Endodermal cell (in vitro differentiated cells): Measurements from ENCODE around the gene LARGE1. TPM values are rescaled to one million over a fixed set of nuclear protein-coding genes. Genes with fewer than 3 reads are reported as not detected.

Source experiments
- DNase-seq: peaks from one replicate; pipeline ENCODE4 v3.0.0-alpha.2; 2017
- H3K27ac ChIP-seq: 2 replicates; pipeline ENCODE4 v1.5.1; 2013; ENCODE audit warnings: mild to moderate bottlenecking, low read depth, low read length, moderate library complexity
- H3K27me3 ChIP-seq: 2 replicates; pipeline ENCODE4 v1.6.1; 2013; ENCODE audit warnings: mild to moderate bottlenecking, low read length, moderate library complexity; ENCODE audit not compliant: insufficient read depth, control insufficient read depth, poor library complexity, severe bottlenecking
- H3K36me3 ChIP-seq: 2 replicates; pipeline ENCODE4 v1.7.0; 2013; ENCODE audit warnings: mild to moderate bottlenecking, low read length, moderate library complexity; ENCODE audit not compliant: control insufficient read depth, insufficient read depth
- H3K4me1 ChIP-seq: one replicate; pipeline ENCODE4 v1.7.0; 2013; ENCODE audit warnings: low read length; ENCODE audit not compliant: control insufficient read depth, insufficient read depth
- H3K4me3 ChIP-seq: 2 replicates; pipeline ENCODE4 v1.5.1; 2013; ENCODE audit warnings: mild to moderate bottlenecking, low read length, moderate library complexity
- H3K9ac ChIP-seq: 2 replicates; pipeline ENCODE4 v1.6.1; 2013; ENCODE audit warnings: mild to moderate bottlenecking, low read length, moderate library complexity; ENCODE audit not compliant: poor library complexity, severe bottlenecking; ENCODE audit errors: extremely low read depth
- H3K9me3 ChIP-seq: 2 replicates; pipeline ENCODE4 v1.6.1; 2013; ENCODE audit warnings: mild to moderate bottlenecking, low read length, moderate library complexity; ENCODE audit not compliant: control insufficient read depth
- H3K27ac Mint-ChIP-seq: 2 replicates; pipeline ENCODE4 v1.8.0; 2020; ENCODE audit warnings: mixed read lengths
- H3K27me3 Mint-ChIP-seq: 2 replicates; pipeline ENCODE4 v1.8.0; 2021; ENCODE audit warnings: mild to moderate bottlenecking, mixed read lengths; ENCODE audit not compliant: insufficient read depth
- H3K36me3 Mint-ChIP-seq: 2 replicates; pipeline ENCODE4 v1.8.0; 2020; ENCODE audit warnings: low read depth, mixed read lengths
- H3K4me1 Mint-ChIP-seq: 2 replicates; pipeline ENCODE4 v1.8.0; 2020; ENCODE audit warnings: mixed read lengths
- H3K4me3 Mint-ChIP-seq: 2 replicates; pipeline ENCODE4 v1.8.0; 2020; ENCODE audit warnings: mild to moderate bottlenecking, moderate library complexity, mixed read lengths
- H3K9me3 Mint-ChIP-seq: 2 replicates; pipeline ENCODE4 v1.8.0; 2020; ENCODE audit warnings: mild to moderate bottlenecking, mixed read lengths
- CTCF ChIP-seq: fragments of 200-600 bp; sonication (generic); conservative IDR thresholded peaks from 2 replicates; pipeline ENCODE4 v1.5.0; 2021; ENCODE audit warnings: antibody characterized with exemption, mild to moderate bottlenecking
- WGBS, 2 experiments: methylation state at CpG; one replicate each; pipeline versions ENCODE4 v1.1.5 to v1.1.7; 2013; ENCODE audit warnings: missing lambda C conversion rate in 2 of 2, mixed read lengths in 1 of 2; ENCODE audit not compliant: insufficient coverage in 1 of 2, insufficient read length in 1 of 2; 5-methylcytosine and 5-hydroxymethylcytosine counted together
- total RNA-seq, 2 donors: library from RNA; stranded (reverse); fragmentation: NEBNext Ultra II Directional in 1 of 2; extraction: Animal tissue kit (Norgen Biotek cat#: 25700) in 1 of 2; gene quantifications; 2 replicates in 1 of 2; 3 replicates in 1 of 2; pipeline ENCODE4 v1.2.1, GENCODE V29; 2021

Gene LARGE1
- total RNA-seq, 2 donors from 2014 or later: 17.5 to 24.3 TPM

DNA sequence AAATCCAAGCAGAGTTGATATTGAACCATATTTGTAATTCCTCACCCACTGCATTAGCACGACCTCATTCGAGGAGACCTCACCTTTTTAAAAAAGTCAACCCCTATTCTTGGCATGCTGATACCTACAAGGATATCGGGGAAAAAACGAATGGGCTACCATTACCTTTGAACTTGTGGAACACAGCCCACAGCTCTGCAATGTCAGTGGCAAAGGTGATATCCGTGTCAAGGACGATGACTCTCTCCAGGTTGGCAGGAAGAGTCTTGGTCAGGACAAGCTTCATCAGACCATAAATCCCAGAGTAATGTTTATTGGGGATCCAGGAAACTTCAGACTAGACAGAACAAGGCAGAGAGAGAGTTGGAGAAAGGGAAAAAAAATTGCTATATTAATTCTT, 355.6 kb downstream of the LARGE1 start:
- no peak overlapping the region for H3K27ac Mint-ChIP-seq
- no peak overlapping the region for H3K4me3 ChIP-seq
- no peak for DNase-seq
- H3K4me3 Mint-ChIP-seq: no peak overlapping the region
- H3K27me3 Mint-ChIP-seq: peaks cover 10% of the 10 kb centered on the region
- TF ChIP-seq CTCF: no peak
- WGBS, 2 experiments: 93 to 96% methylated on average over 6 of the region's 6 CpGs
- H3K27me3 ChIP-seq: no peaks in the 10 kb centered on the region
- H3K36me3 ChIP-seq: no peaks in the 10 kb centered on the region
- H3K4me1 ChIP-seq: peaks cover 18% of the 10 kb centered on the region
- no peak overlapping the region for H3K9ac ChIP-seq
- no peak overlapping the region for H3K27ac ChIP-seq
- peaks cover 2% of the 10 kb centered on the region for H3K9me3 ChIP-seq
- no peaks in the 10 kb centered on the region for H3K36me3 Mint-ChIP-seq
- peaks cover 35% of the 10 kb centered on the region for H3K4me1 Mint-ChIP-seq
- peaks cover 1% of the 10 kb centered on the region for H3K9me3 Mint-ChIP-seq

DNA sequence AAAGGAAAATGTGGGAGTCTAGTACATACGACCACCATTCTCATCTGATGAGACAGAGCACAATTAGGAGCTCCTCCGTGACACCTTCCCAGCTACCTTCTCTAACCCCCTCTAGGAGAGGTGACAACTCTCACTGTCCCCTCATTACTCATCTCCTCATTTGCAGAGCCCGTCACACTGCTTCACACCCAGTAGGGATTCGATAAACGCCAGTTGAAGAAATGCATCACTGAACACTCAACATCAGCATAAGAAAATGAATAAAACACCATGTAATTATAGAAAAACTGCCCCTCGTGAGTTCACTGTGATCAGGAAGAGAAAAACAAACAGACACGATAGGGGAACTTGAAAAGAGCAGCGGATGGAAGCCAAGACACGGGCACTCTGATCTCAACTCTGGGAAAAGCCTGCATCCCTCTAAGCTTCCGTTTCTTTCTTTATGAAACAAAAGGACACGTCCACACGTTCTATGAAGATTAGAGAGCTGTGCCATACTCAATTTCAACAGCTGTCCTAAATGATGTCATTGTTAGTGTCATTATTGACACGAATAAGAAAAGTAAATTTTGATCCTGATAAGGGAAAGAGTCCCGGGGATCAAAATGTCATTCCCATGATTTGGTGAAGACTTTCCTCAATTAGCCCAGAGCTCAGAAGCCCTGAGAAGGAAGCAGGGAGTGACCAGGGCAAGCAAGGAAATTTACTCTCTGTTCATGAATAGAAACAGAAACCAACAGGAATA, 356.9 kb downstream of the LARGE1 start:
- no peak for TF ChIP-seq CTCF
- Histone ChIP-seq H3K27ac (no peak overlapping the region), H3K36me3 (no peaks in the 10 kb centered on the region), H3K4me1 (peaks cover 18% of the 10 kb centered on the region), H3K4me3 (no peak overlapping the region), H3K9me3 (peaks cover 10% of the 10 kb centered on the region), H3K27me3 (no peaks in the 10 kb centered on the region), H3K9ac (no peak overlapping the region)
- H3K27me3 Mint-ChIP-seq: peaks cover 17% of the 10 kb centered on the region
- no peaks in the 10 kb centered on the region for H3K36me3 Mint-ChIP-seq
- no peak for DNase-seq
- H3K4me3 Mint-ChIP-seq: no peak overlapping the region
- H3K9me3 Mint-ChIP-seq: peaks cover 4% of the 10 kb centered on the region
- WGBS, 2 experiments: 70 to 79% methylated on average over 11 to 14 of the region's 14 CpGs
- peaks cover 27% of the 10 kb centered on the region for H3K4me1 Mint-ChIP-seq
- H3K27ac Mint-ChIP-seq: no peak overlapping the region

DNA sequence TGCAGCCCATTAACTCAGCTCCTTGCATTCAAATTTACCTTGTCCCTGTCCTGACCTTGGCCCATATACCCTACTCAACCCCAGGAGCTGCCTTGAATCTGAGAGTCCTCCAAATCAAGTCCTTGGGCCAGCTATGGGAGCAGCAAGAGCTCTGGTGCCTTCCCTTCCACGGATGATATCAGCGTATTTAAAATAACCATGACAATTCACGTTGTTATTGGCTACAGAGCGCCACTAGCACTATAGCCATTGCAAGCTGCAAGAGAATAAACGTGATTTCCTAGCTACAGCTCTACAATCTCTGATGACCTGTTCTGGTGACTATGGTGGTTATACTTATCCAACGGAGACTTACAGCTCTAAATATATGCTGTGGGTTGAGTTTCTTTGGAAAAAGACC, 357.8 kb downstream of the LARGE1 start:
- peaks cover 18% of the 10 kb centered on the region for H3K4me1 ChIP-seq
- H3K9ac ChIP-seq: no peak overlapping the region
- Mint-ChIP-seq H3K27me3 (peaks cover 17% of the 10 kb centered on the region), H3K27ac (no peak overlapping the region), H3K9me3 (peaks cover 6% of the 10 kb centered on the region), H3K4me1 (peaks cover 33% of the 10 kb centered on the region), H3K36me3 (no peaks in the 10 kb centered on the region), H3K4me3 (no peak overlapping the region)
- peaks cover 10% of the 10 kb centered on the region for H3K9me3 ChIP-seq
- 92% methylated on average over 6 of the region's 6 CpGs for WGBS, 2 experiments
- no peak for DNase-seq
- no peaks in the 10 kb centered on the region for H3K27me3 ChIP-seq
- no peak overlapping the region for H3K4me3 ChIP-seq
- no peak overlapping the region for H3K27ac ChIP-seq
- H3K36me3 ChIP-seq: no peaks in the 10 kb centered on the region
- no peak for TF ChIP-seq CTCF
